Activated CD8-positive, alpha-beta T cell treated with anti-CD3 and anti-CD28 coated beads for 36 hours (primary cell): ENCODE results near the gene MPO. TPM values are rescaled to one million over a fixed set of nuclear protein-coding genes. Genes with fewer than 3 reads are reported as not detected.

Experiments used
- ATAC-seq: fragments of 200-7000 bp; cut with Tn5 transposase; one replicate; pipeline ENCODE4 v1.10.0; 2021; ENCODE audit warnings: mild to moderate bottlenecking, moderate library complexity
- CTCF ChIA-PET: fragments of 350-600 bp; sonication (Branson Sonifier 250); formaldehyde crosslinking; loops from one replicate; lab custom pipeline; 2021; ENCODE audit warnings: antibody characterized with exemption; lab: Charles Lee
- POLR2A ChIA-PET: fragments of 350-600 bp; sonication (Branson Sonifier 250); formaldehyde crosslinking; loops from one replicate; lab custom pipeline; 2021; ENCODE audit warnings: antibody characterized with exemption; lab: Charles Lee
- DNase-seq: peaks from one replicate; pipeline ENCODE4 v3.0.0-alpha.2; 2020
- H3K27ac Mint-ChIP-seq: one replicate; pipeline ENCODE4 v1.8.0; 2021; ENCODE audit warnings: mild to moderate bottlenecking, mixed read lengths
- H3K27me3 Mint-ChIP-seq: one replicate; pipeline ENCODE4 v1.8.0; 2021; ENCODE audit warnings: mixed read lengths
- H3K36me3 Mint-ChIP-seq: one replicate; pipeline ENCODE4 v1.8.0; 2021; ENCODE audit warnings: low read depth, mixed read lengths
- H3K4me1 Mint-ChIP-seq: one replicate; pipeline ENCODE4 v1.8.0; 2021; ENCODE audit warnings: low read depth, mixed read lengths
- H3K4me3 Mint-ChIP-seq: one replicate; pipeline ENCODE4 v1.8.0; 2021; ENCODE audit warnings: mild to moderate bottlenecking, moderate library complexity, mixed read lengths
- H3K9me3 Mint-ChIP-seq: one replicate; pipeline ENCODE4 v1.8.0; 2021; ENCODE audit warnings: mixed read lengths
- intact Hi-C: fragments of 100-400 bp; cut with micrococcal nuclease; formaldehyde crosslinking; loops from one replicate; pipeline ENCODE4 v1.10.0; 2022
- total RNA-seq, 2 experiments: library from RNA; stranded (reverse); gene quantifications; one replicate each; pipeline ENCODE4 v1.2.3, GENCODE V29; 2021
- TF ChIP-seq, protein P1 (sequence below): fragments of 200-600 bp; IDR thresholded peaks from one replicate; pipeline ENCODE4 v1.8.0; 2022; ENCODE audit warnings: antibody characterized with exemption, mild to moderate bottlenecking

The MPO gene
- total RNA-seq, 2 experiments from 2014 or later: not detected

- TF ChIP-seq, protein P1, sequence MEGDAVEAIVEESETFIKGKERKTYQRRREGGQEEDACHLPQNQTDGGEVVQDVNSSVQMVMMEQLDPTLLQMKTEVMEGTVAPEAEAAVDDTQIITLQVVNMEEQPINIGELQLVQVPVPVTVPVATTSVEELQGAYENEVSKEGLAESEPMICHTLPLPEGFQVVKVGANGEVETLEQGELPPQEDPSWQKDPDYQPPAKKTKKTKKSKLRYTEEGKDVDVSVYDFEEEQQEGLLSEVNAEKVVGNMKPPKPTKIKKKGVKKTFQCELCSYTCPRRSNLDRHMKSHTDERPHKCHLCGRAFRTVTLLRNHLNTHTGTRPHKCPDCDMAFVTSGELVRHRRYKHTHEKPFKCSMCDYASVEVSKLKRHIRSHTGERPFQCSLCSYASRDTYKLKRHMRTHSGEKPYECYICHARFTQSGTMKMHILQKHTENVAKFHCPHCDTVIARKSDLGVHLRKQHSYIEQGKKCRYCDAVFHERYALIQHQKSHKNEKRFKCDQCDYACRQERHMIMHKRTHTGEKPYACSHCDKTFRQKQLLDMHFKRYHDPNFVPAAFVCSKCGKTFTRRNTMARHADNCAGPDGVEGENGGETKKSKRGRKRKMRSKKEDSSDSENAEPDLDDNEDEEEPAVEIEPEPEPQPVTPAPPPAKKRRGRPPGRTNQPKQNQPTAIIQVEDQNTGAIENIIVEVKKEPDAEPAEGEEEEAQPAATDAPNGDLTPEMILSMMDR: no peak
- no peak for DNase-seq
- POLR2A ChIA-PET: interaction anchor here (1.1 kb wide), 1 partner anchor 12 kb away, joined by 5 read pairs; no protein-coding TSS in a partner anchor
- CTCF ChIA-PET: interaction anchor here (0.9 to 1.4 kb wide), 4 partner anchors 14 to 224 kb away, joined by 3 to 6 read pairs (median 4); partner anchors contain the start of gene LPO
- no peaks in the 10 kb centered on the region for H3K9me3 Mint-ChIP-seq
- no peak overlapping the region for H3K4me3 Mint-ChIP-seq
- ATAC-seq: peak; percentile 61
- H3K4me1 Mint-ChIP-seq: peaks cover 17% of the 10 kb centered on the region
- no peak overlapping the region for H3K27ac Mint-ChIP-seq
- no peaks in the 10 kb centered on the region for H3K36me3 Mint-ChIP-seq
- intact Hi-C loops: no loop called here
- peaks cover 9% of the 10 kb centered on the region for H3K27me3 Mint-ChIP-seq
Measured at GRCh38 chr17:58224315-58224714, 56.4 kb downstream of the MPO start.

Other genes starting within 250 kb of the MPO start
- gene DYNLL2, start 197.5 kb downstream of the MPO start, total RNA-seq: 10 to 100 TPM; 25.6 to 26.1 TPM
- gene OR4D1, start 132.6 kb downstream of the MPO start, total RNA-seq: under 1 TPM; 0.22 to 0.25 TPM
- gene OR4D2, start 114.0 kb downstream of the MPO start, total RNA-seq: not detected
- gene EPX, start 88.2 kb downstream of the MPO start, total RNA-seq: not detected
- 10 to 100 TPM; 20.7 to 24.8 TPM for gene MKS1, start 61.7 kb downstream of the MPO start, total RNA-seq
- gene LPO, start 42.4 kb downstream of the MPO start, total RNA-seq: not detected
- gene TSPOAP1, start 47.9 kb upstream of the MPO start, total RNA-seq: 10 to 100 TPM; 21.1 to 24.1 TPM
- 100 to 1,000 TPM; 104 to 110 TPM for gene SUPT4H1, start 71.3 kb upstream of the MPO start, total RNA-seq
- gene RNF43, start 136.6 kb upstream of the MPO start, total RNA-seq: 1 to 10 TPM in 1 of 2 experiments, under 1 TPM in 1; 0.34 to 1.1 TPM
- 1 to 10 TPM; 3.2 to 3.9 TPM for gene HSF5, start 207.5 kb upstream of the MPO start, total RNA-seq
- 10 to 100 TPM; 73.3 to 82.1 TPM for gene MTMR4, start 233.7 kb upstream of the MPO start, total RNA-seq